ENCODE results near the gene IL17RD. TPM values are rescaled to one million over a fixed set of nuclear protein-coding genes. Genes with fewer than 3 reads are reported as not detected.

Gene IL17RD
- total and polyA plus RNA-seq, 2 experiments from 2014 or later = 10.7 to 104 TPM

DNA sequence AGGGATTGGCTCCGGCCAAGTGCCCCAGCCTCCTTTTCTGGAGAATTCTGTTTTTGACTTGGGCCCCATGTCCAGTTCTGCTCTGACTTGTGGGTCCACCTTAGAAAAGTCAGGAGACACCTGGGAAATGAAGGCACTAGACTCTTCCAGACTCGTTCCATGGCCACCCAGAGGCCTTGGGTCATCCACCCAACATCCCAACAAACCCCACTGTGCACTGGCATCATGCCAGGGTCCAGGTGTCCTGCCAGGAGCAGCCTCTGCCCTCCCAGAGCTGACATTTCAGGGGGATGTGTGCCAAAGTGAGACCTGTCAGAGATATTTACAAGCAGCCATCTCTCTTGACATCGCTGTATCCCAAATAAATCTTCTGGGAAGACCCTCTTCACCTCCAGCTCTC lies 91.5 kb downstream of the IL17RD start:
- no peak overlapping the region for H3K27ac ChIP-seq (ENCODE audit: low read depth)
- H3F3A ChIP-seq (replicated peaks; ENCODE audit: low read depth) = 0 out of 2 replicates have a peak, but pooled peaks cover 3% of the 10 kb centered on the region
- DNase-seq (ENCODE audit: low spot score) (no peak), ATAC-seq (no peak)
- Mint-ChIP-seq H3K36me3 (ENCODE audit: low read depth) (peaks cover 10% of the 10 kb centered on the region; the same call in 2 of the 3 replicates), H3K4me1 (no peaks in the 10 kb centered on the region; the same call in none of the 3 replicates), H3K27me3 (ENCODE audit: insufficient read depth, low read depth, poor library complexity) (peaks cover 19% of the 10 kb centered on the region), H3K4me3 (no peak overlapping the region), H3K9me3 (peaks cover 4% of the 10 kb centered on the region; the same call in 2 of the 3 replicates), H3K27ac (no peak overlapping the region)
- H3K4me1 ChIP-seq (ENCODE audit: insufficient read depth) = 0 out of 2 replicates have a peak, but pooled peaks cover 4% of the 10 kb centered on the region
- peaks cover 8% of the 10 kb centered on the region for H4K20me1 ChIP-seq (replicated peaks; ENCODE audit: insufficient read depth)
- peaks cover 18% of the 10 kb centered on the region for H3K27me3 ChIP-seq (ENCODE audit: insufficient read depth)
- no peaks in the 10 kb centered on the region for H3K9me2 ChIP-seq (ENCODE audit: insufficient read depth)
- H3K4me3 ChIP-seq = no peak overlapping the region
- H3K36me3 ChIP-seq (ENCODE audit: insufficient read depth) = no peaks in the 10 kb centered on the region
- H3K79me2 ChIP-seq (replicated peaks; ENCODE audit: insufficient read depth) = no peaks in the 10 kb centered on the region
- TF ChIP-seq, protein P1, sequence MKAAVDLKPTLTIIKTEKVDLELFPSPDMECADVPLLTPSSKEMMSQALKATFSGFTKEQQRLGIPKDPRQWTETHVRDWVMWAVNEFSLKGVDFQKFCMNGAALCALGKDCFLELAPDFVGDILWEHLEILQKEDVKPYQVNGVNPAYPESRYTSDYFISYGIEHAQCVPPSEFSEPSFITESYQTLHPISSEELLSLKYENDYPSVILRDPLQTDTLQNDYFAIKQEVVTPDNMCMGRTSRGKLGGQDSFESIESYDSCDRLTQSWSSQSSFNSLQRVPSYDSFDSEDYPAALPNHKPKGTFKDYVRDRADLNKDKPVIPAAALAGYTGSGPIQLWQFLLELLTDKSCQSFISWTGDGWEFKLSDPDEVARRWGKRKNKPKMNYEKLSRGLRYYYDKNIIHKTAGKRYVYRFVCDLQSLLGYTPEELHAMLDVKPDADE (IDR thresholded peaks at IDR 0.05) = no peak
- TF ChIP-seq STAT1 (IDR thresholded peaks at IDR 0.05; ENCODE audit: unreplicated experiment) = no peak
- no peak overlapping the region for H3K4me2 ChIP-seq
- H2AFZ ChIP-seq = no peak overlapping the region

GRCh38 chr3:57069503-57069902 lies 95.7 kb downstream of the IL17RD start:
- no peak for ATAC-seq
- H3K4me1 ChIP-seq (ENCODE audit: insufficient read depth) = no peaks in the 10 kb centered on the region
- Mint-ChIP-seq H3K4me1 (peaks cover 2% of the 10 kb centered on the region), H3K9me3 (peaks cover 4% of the 10 kb centered on the region; the same call in 1 of the 3 replicates), H3K4me3 (no peak overlapping the region), H3K27me3 (ENCODE audit: insufficient read depth, low read depth, poor library complexity) (peaks cover 5% of the 10 kb centered on the region), H3K36me3 (ENCODE audit: low read depth) (peaks cover 10% of the 10 kb centered on the region; the same call in 2 of the 3 replicates), H3K27ac (no peak overlapping the region)
- H3K27ac ChIP-seq (ENCODE audit: low read depth) = no peak overlapping the region
- no peaks in the 10 kb centered on the region for H3K36me3 ChIP-seq (ENCODE audit: insufficient read depth)
- no peak overlapping the region for H3K4me3 ChIP-seq
- no peak overlapping the region for H2AFZ ChIP-seq
- no peaks in the 10 kb centered on the region; the same call in 1 of the 2 replicates for H4K20me1 ChIP-seq (replicated peaks; ENCODE audit: insufficient read depth)
- no peaks in the 10 kb centered on the region; the same call in 1 of the 2 replicates for H3K79me2 ChIP-seq (replicated peaks; ENCODE audit: insufficient read depth)
- H3F3A ChIP-seq (replicated peaks; ENCODE audit: low read depth) = 0 out of 2 replicates have a peak, but pooled peaks cover 2% of the 10 kb centered on the region
- H3K27me3 ChIP-seq (ENCODE audit: insufficient read depth) = no peaks in the 10 kb centered on the region
- H3K9me2 ChIP-seq (ENCODE audit: insufficient read depth) = no peaks in the 10 kb centered on the region
- no peak overlapping the region for H3K4me2 ChIP-seq
- DNase-seq (ENCODE audit: low spot score) = no peak
- TF ChIP-seq JUNB (IDR thresholded peaks at IDR 0.05; ENCODE audit: unreplicated experiment) (no peak), ZNF331 (CRISPR knock-in tag; IDR thresholded peaks at IDR 0.05; ENCODE audit: low read depth) (no peak), NANOG (IDR thresholded peaks at IDR 0.05; ENCODE audit: borderline replicate concordance) (no peak), STAT1 (IDR thresholded peaks at IDR 0.05; ENCODE audit: unreplicated experiment) (no peak), ZNF114 (CRISPR knock-in tag; IDR thresholded peaks at IDR 0.05) (no peak), CREB1 (CRISPR knock-in tag; IDR thresholded peaks at IDR 0.05; ENCODE audit: low read depth) (no peak), EZH2 (IDR thresholded peaks at IDR 0.05; ENCODE audit: low read depth, unreplicated experiment) (no peak), POLR2AphosphoS5 (IDR thresholded peaks at IDR 0.05; ENCODE audit: low read depth) (no peak), EZH2phosphoT487 (IDR thresholded peaks at IDR 0.05; ENCODE audit: unreplicated experiment) (no peak)
- TF ChIP-seq, protein P2, sequence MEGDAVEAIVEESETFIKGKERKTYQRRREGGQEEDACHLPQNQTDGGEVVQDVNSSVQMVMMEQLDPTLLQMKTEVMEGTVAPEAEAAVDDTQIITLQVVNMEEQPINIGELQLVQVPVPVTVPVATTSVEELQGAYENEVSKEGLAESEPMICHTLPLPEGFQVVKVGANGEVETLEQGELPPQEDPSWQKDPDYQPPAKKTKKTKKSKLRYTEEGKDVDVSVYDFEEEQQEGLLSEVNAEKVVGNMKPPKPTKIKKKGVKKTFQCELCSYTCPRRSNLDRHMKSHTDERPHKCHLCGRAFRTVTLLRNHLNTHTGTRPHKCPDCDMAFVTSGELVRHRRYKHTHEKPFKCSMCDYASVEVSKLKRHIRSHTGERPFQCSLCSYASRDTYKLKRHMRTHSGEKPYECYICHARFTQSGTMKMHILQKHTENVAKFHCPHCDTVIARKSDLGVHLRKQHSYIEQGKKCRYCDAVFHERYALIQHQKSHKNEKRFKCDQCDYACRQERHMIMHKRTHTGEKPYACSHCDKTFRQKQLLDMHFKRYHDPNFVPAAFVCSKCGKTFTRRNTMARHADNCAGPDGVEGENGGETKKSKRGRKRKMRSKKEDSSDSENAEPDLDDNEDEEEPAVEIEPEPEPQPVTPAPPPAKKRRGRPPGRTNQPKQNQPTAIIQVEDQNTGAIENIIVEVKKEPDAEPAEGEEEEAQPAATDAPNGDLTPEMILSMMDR (conservative IDR thresholded peaks at IDR 0.05; ENCODE audit: low read depth in 2 of 2) = no peak
- TF ChIP-seq, protein P1 (IDR thresholded peaks at IDR 0.05) = no peak
- TF ChIP-seq, protein P3, sequence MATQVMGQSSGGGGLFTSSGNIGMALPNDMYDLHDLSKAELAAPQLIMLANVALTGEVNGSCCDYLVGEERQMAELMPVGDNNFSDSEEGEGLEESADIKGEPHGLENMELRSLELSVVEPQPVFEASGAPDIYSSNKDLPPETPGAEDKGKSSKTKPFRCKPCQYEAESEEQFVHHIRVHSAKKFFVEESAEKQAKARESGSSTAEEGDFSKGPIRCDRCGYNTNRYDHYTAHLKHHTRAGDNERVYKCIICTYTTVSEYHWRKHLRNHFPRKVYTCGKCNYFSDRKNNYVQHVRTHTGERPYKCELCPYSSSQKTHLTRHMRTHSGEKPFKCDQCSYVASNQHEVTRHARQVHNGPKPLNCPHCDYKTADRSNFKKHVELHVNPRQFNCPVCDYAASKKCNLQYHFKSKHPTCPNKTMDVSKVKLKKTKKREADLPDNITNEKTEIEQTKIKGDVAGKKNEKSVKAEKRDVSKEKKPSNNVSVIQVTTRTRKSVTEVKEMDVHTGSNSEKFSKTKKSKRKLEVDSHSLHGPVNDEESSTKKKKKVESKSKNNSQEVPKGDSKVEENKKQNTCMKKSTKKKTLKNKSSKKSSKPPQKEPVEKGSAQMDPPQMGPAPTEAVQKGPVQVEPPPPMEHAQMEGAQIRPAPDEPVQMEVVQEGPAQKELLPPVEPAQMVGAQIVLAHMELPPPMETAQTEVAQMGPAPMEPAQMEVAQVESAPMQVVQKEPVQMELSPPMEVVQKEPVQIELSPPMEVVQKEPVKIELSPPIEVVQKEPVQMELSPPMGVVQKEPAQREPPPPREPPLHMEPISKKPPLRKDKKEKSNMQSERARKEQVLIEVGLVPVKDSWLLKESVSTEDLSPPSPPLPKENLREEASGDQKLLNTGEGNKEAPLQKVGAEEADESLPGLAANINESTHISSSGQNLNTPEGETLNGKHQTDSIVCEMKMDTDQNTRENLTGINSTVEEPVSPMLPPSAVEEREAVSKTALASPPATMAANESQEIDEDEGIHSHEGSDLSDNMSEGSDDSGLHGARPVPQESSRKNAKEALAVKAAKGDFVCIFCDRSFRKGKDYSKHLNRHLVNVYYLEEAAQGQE (IDR thresholded peaks at IDR 0.05; ENCODE audit: unreplicated experiment) = no peak
